BLaER1 treated with 17β-estradiol and CSF1 and Interleukin-3, amounts not matched to agents 10 nM and 100 nM (cell line): ENCODE measurements around the gene ITPKC.

Experiments
- H3K27ac ChIP-seq, 11 experiments: shearing (Covaris generic); formaldehyde crosslinking; 2 replicates each; pipeline ENCODE4 v1.8.1; 2022
- H3K27me3 ChIP-seq, 11 experiments: shearing (Covaris generic); formaldehyde crosslinking; 2 replicates each; pipeline ENCODE4 v1.8.1; 2022
- H3K36me3 ChIP-seq, 11 experiments: shearing (Covaris generic); formaldehyde crosslinking; 2 replicates each; pipeline ENCODE4 v1.8.1; 2022
- H3K4me1 ChIP-seq, 10 experiments: shearing (Covaris generic); formaldehyde crosslinking; 2 replicates each; pipeline ENCODE4 v1.8.1; 2022
- H3K4me2 ChIP-seq, 11 experiments: shearing (Covaris generic); formaldehyde crosslinking; 2 replicates each; pipeline ENCODE4 v1.8.1; 2022
- H3K4me3 ChIP-seq, 10 experiments: shearing (Covaris generic); formaldehyde crosslinking; 2 replicates each; pipeline ENCODE4 v1.8.1; 2022
- H3K9ac ChIP-seq, 11 experiments: shearing (Covaris generic); formaldehyde crosslinking; 2 replicates each; pipeline ENCODE4 v1.8.1; 2022
- H3K9me3 ChIP-seq, 11 experiments: shearing (Covaris generic); formaldehyde crosslinking; replicated peaks in 1 of 11; 2 replicates each; pipeline ENCODE4 v1.8.1; 2022
- H4K20me1 ChIP-seq, 11 experiments: shearing (Covaris generic); formaldehyde crosslinking; 2 replicates each; pipeline ENCODE4 v1.8.1; 2022
- Cebpa-rat ChIP-seq, 11 experiments: shearing (Covaris generic); IDR thresholded peaks; 2 replicates each; pipeline ENCODE4 v1.8.1; 2022

Gene ITPKC

DNA sequence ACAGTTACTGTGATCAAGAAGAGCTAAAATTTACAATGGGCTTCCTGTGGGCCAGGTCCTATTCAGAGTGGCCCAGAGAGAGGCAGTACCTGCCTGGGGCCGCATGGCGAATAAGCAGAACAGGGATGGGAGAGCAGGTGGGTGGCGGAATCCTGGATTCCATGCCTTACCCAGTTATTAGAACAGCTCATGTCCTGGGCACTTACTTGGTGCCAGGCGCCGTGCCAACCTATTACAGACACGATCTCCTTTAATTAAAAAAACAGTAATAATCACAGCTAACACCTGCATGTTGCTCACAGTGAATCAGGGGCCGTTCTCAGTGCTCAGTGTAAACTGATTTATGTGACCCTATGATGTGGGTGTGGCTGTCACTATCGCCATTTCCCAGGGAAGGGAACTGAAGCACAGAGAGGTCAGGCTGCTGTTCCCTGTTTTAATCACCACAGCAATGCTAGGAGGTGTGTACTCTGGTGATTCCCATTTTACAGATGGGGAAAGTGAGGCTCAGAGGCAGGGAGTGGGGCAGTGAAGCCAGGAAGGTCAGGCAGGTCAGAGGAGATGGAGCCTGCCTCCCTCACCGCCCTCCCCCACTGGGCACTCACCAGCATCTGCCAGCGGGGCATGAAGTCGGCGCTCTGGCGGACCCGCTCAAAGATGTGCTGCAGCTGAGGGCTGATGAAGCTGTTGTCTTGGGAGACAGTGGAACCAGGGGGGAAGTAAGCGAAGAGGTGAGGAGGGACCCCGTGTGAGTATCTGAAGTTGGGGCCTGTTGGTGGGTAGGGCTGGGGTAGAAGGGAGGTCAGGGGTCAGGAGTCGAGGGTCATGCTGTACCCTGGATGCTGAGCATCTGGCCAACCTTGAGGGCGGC is 12.2 kb upstream of the ITPKC start:
- peaks cover 52 to 99% (median 79%) of the 10 kb centered on the region in 11 experiments for H3K36me3 ChIP-seq
- no peaks in the 10 kb centered on the region; a peak in 1 of 22 replicates for H4K20me1 ChIP-seq

DNA sequence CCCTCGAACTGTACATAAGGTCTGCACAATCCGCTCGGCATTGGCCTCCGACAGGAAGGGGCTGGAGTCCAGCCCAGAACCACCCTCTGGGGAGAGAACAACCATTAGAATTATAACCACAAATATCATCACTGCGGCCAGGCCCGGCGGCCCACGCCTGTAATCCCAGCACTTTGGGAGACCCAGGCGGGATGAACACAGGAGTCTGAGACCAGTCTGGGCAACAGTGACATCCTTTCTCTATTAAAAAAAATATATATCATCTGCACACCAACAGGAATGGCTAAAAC is 11.6 kb upstream of the ITPKC start:
- H3K27me3 ChIP-seq = no peaks in the 10 kb centered on the region
- H3K36me3 ChIP-seq = peaks cover 55 to 98% (median 78%) of the 10 kb centered on the region in 11 experiments
- H3K9ac ChIP-seq = no peak overlapping the region
- no peak overlapping the region for H3K27ac ChIP-seq
- H3K4me2 ChIP-seq = no peak overlapping the region
- H3K4me1 ChIP-seq = peaks cover 0 to 6% (median 0%) of the 10 kb centered on the region in 10 experiments; a peak in 7 of 20 replicates
- H4K20me1 ChIP-seq = no peaks in the 10 kb centered on the region; a peak in 1 of 22 replicates
- no peak for TF ChIP-seq Cebpa-rat (IDR thresholded peaks at IDR 0.05)
- H3K9me3 ChIP-seq = no peaks in the 10 kb centered on the region
- no peak overlapping the region for H3K4me3 ChIP-seq

More for the DNA sequence above, 12.2 kb upstream of the ITPKC start:
- H3K4me1 ChIP-seq = peaks cover 0 to 1% (median 0%) of the 10 kb centered on the region in 10 experiments; a peak in 1 of 20 replicates
- no peak overlapping the region for H3K4me2 ChIP-seq
- no peak overlapping the region for H3K9ac ChIP-seq
- no peak for TF ChIP-seq Cebpa-rat (IDR thresholded peaks at IDR 0.05)
- no peak overlapping the region for H3K4me3 ChIP-seq
- H3K9me3 ChIP-seq = no peaks in the 10 kb centered on the region
- H3K27ac ChIP-seq = no peak overlapping the region
- no peaks in the 10 kb centered on the region for H3K27me3 ChIP-seq

DNA sequence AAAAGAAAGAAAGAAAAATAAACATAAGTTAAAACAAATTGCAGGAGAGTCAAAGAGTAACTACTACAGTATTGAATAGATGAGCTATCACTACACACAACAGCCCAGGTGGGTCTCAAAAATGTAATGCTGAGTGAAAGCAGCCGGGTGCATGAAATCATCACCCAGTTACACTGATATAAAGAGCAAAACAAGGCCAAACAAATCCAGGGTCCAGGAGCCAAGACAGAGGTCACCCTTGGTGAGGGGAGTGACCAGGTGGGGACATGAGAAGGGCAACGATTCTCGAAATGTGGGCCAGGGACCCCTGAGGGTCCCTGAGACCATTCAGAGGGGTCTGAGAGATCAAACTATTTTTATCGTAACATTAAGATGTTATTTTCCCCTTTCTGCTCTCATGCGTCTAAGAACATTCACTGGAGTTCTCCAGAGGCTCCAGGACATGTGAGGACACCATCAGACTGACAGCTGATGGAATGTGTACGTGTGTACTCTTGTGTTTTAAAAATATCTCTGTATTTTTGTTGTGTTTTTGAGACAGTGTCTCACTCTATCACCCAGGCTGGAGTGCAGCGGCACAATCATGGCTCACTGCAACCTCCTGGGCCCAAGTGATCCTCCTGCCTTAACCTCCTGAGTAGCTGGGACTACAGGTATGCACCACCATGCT is 10.8 kb upstream of the ITPKC start:
- H3K9me3 ChIP-seq = no peaks in the 10 kb centered on the region
- H3K4me1 ChIP-seq = peaks cover 0 to 12% (median 4%) of the 10 kb centered on the region in 10 experiments; a peak in 9 of 20 replicates
- H4K20me1 ChIP-seq = no peaks in the 10 kb centered on the region; a peak in 1 of 22 replicates
- no peaks in the 10 kb centered on the region for H3K27me3 ChIP-seq
- no peak overlapping the region for H3K27ac ChIP-seq
- H3K4me3 ChIP-seq = no peak overlapping the region
- H3K36me3 ChIP-seq = peaks cover 56 to 93% (median 78%) of the 10 kb centered on the region in 11 experiments
- no peak overlapping the region for H3K4me2 ChIP-seq
- no peak overlapping the region for H3K9ac ChIP-seq
- no peak for TF ChIP-seq Cebpa-rat (IDR thresholded peaks at IDR 0.05)

DNA sequence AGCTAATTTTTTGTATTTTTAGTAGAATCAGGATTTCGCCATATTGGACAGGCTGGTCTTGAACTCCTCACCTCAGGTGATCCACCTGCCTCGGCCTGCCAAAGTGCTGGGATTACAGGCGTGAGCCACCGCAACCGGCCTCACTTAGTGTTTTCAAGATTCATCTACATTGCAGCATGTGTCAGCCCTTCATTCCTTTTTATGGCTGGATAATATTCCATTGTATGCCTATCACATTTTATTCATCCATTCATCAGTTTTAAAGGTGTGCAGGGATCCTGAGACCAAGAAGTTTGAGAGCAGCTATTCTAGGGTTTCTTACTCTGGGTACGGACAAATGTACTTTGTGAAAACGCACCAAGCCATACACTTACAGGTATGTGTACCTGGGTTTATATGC is 9.3 kb upstream of the ITPKC start:
- no peak overlapping the region for H3K4me3 ChIP-seq
- no peaks in the 10 kb centered on the region for H3K9me3 ChIP-seq
- H4K20me1 ChIP-seq = no peaks in the 10 kb centered on the region; a peak in 1 of 22 replicates
- H3K4me1 ChIP-seq = peaks cover 0 to 12% (median 4%) of the 10 kb centered on the region in 10 experiments; a peak in 9 of 20 replicates
- peaks cover 45 to 92% (median 65%) of the 10 kb centered on the region in 11 experiments for H3K36me3 ChIP-seq
- H3K9ac ChIP-seq = no peak overlapping the region
- H3K4me2 ChIP-seq = no peak overlapping the region
- no peak overlapping the region for H3K27ac ChIP-seq
- no peak for TF ChIP-seq Cebpa-rat (IDR thresholded peaks at IDR 0.05)
- no peaks in the 10 kb centered on the region for H3K27me3 ChIP-seq

DNA sequence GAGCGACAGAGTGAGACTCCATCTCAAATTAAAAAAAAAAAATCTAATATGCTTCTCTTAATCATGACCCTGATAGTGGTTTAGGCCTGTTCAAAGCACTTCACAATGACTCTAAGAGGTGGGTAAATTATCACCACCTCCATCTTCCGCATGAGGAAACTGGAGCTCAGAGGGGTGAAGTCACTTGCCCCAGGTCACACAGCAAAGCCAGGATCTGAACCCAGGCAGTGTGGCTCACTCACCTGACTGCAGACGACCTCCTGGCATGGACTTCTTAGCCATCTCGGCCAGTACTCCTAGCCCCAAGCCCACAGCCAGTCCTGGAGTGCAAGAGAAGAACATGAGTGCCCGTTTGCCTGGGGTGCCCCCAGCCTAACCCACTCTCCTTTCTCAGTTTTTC is 7.1 kb upstream of the ITPKC start:
- H3K27me3 ChIP-seq = no peaks in the 10 kb centered on the region
- H3K36me3 ChIP-seq = peaks cover 31 to 77% (median 51%) of the 10 kb centered on the region in 11 experiments
- H4K20me1 ChIP-seq = no peaks in the 10 kb centered on the region; a peak in 1 of 22 replicates
- H3K9ac ChIP-seq = no peak overlapping the region
- no peak overlapping the region for H3K4me3 ChIP-seq
- no peak for TF ChIP-seq Cebpa-rat (IDR thresholded peaks at IDR 0.05)
- no peaks in the 10 kb centered on the region for H3K9me3 ChIP-seq
- no peak overlapping the region for H3K27ac ChIP-seq
- no peak overlapping the region for H3K4me2 ChIP-seq
- peaks cover 5 to 26% (median 15%) of the 10 kb centered on the region in 10 experiments for H3K4me1 ChIP-seq

DNA sequence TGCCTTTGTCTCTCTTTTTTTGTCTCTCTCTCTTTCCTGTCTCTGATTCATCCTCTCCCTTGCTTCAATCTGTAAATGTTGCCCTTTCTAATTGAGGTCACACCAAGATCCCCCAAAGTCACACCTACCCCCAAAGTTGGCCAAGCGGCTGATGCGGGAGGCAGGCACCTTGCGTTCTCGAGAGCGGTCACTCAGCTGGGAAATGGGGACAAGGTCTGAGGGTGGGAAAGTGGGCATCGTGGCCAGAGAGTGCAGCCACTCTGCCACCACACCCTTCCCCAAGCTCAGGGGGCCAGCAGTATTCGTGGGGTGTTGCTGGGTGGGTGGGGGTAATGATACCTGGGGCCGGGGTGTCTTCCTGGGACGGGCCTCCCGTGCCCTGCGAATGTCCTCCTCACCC is 3.0 kb upstream of the ITPKC start:
- peak overlapping the region in 8 of 11 experiments; percentile 58 to 94 (median 76); a peak in 8 of 22 replicates for H3K9ac ChIP-seq
- TF ChIP-seq Cebpa-rat (IDR thresholded peaks at IDR 0.05) = no peak
- H3K4me2 ChIP-seq = peak overlapping the region; percentile 84 to 100 (median 97)
- H4K20me1 ChIP-seq = peaks cover 0 to 17% (median 7%) of the 10 kb centered on the region in 11 experiments; a peak in 9 of 22 replicates
- H3K9me3 ChIP-seq = no peaks in the 10 kb centered on the region
- peaks cover 36 to 57% (median 45%) of the 10 kb centered on the region in 10 experiments for H3K4me1 ChIP-seq
- H3K36me3 ChIP-seq = peaks cover 11 to 36% (median 16%) of the 10 kb centered on the region in 11 experiments; a peak in 19 of 22 replicates
- peak overlapping the region in 6 of 11 experiments; percentile 59 to 76 (median 67); a peak in 5 of 22 replicates for H3K27ac ChIP-seq
- peak overlapping the region in 6 of 10 experiments; percentile 67 to 93 (median 86); a peak in 9 of 20 replicates for H3K4me3 ChIP-seq
- H3K27me3 ChIP-seq = no peaks in the 10 kb centered on the region

DNA sequence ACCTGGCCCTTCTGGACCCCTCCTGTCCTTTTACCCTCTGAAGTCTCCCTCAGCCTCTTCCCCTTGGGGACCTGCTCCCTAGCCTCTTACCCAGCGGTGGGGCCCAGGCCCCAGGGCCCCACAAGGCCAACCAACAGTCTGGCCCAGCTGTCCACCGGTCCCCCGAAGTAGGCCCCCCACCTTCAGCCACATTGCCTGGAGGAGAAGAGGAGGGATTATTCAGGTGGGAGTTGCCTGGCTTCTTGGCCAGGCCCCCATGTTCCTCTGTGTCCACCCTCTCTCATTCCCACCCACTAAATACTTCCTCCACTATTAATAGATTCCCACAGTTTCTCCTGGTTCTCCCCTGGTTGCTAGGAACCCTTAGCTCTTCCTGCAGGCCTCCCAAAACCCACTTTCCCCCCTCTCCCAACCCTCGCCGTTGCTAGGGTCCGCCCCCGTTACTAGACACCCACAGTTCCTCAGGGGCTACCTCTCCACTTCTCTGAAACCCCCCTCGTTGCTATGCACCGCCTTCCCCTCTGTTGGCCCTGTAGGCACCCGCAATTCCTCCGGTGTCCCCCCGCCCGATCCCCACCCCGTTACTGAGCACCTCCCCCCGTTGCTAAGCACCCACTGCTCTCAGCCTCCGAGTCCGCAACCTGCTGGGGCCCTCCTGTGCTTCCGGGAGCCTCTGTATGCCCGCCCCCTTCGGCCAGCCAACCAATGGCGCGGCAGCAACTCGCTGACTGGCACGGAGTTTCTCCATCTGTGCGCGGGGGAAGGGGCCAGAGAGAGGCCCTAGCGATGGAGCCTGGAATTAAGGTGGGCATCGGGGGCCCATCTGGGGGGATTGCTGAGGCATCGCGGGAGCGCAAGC is 2.2 kb upstream of the ITPKC start:
- H3K9ac ChIP-seq = peak overlapping the region; percentile 58 to 94 (median 77)
- no peaks in the 10 kb centered on the region for H3K9me3 ChIP-seq
- H3K27ac ChIP-seq = peak overlapping the region; percentile 59 to 76 (median 63)
- H3K4me3 ChIP-seq = peak overlapping the region; percentile 62 to 93 (median 83)
- H3K4me1 ChIP-seq = peaks cover 43 to 64% (median 52%) of the 10 kb centered on the region in 10 experiments
- peak overlapping the region; percentile 84 to 100 (median 97) for H3K4me2 ChIP-seq
- peaks cover 0 to 24% (median 7%) of the 10 kb centered on the region in 11 experiments; a peak in 9 of 22 replicates for H4K20me1 ChIP-seq
- no peaks in the 10 kb centered on the region for H3K27me3 ChIP-seq
- TF ChIP-seq Cebpa-rat (IDR thresholded peaks at IDR 0.05) = no peak
- H3K36me3 ChIP-seq = peaks cover 4 to 28% (median 9%) of the 10 kb centered on the region in 11 experiments; a peak in 17 of 22 replicates

DNA sequence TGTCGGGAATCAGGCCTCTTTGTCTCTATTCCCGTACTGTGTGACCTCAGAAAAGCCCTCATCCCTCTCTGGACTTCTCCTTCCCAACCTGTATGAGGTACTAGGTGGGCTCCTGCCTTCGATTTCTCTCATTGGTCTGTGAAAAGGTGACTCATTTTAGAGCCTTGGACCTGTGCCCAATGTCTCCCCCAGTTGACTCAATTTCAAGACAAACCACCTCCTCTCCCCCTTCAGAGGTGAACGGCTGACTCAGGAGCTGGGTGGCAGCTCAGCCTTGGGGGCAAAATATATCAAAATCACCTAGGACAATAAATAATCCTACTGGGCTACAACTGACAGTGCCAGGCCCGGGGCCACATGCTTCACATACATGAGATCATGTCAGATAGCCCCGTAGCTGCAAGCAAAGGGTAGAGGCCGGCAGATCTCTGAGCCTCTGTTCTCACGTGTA is 856 bp upstream of the ITPKC start:
- H3K36me3 ChIP-seq = peaks cover 0 to 23% (median 5%) of the 10 kb centered on the region in 11 experiments; a peak in 6 of 22 replicates
- H3K9ac ChIP-seq = peak overlapping the region; percentile 78 to 94 (median 90)
- H3K4me2 ChIP-seq = peak overlapping the region; percentile 84 to 100 (median 97)
- no peaks in the 10 kb centered on the region for H3K9me3 ChIP-seq
- peaks cover 0 to 34% (median 8%) of the 10 kb centered on the region in 11 experiments; a peak in 9 of 22 replicates for H4K20me1 ChIP-seq
- TF ChIP-seq Cebpa-rat (IDR thresholded peaks at IDR 0.05) = no peak
- no peaks in the 10 kb centered on the region for H3K27me3 ChIP-seq
- peaks cover 57 to 67% (median 62%) of the 10 kb centered on the region in 10 experiments for H3K4me1 ChIP-seq
- peak overlapping the region in 10 of 11 experiments; percentile 72 to 90 (median 86); a peak in 21 of 22 replicates for H3K27ac ChIP-seq
- peak overlapping the region; percentile 71 to 93 (median 83) for H3K4me3 ChIP-seq
